HG02642 (cell line): ENCODE results near the gene COL5A1.

Source experiments
- ATAC-seq: cut with Tn5 transposase; IDR thresholded peaks from one replicate; pipeline ENCODE4 v1.9.1; 2021; ENCODE audit warnings: mild to moderate bottlenecking; ENCODE audit not compliant: unreplicated experiment, poor library complexity

COL5A1 gene

DNA sequence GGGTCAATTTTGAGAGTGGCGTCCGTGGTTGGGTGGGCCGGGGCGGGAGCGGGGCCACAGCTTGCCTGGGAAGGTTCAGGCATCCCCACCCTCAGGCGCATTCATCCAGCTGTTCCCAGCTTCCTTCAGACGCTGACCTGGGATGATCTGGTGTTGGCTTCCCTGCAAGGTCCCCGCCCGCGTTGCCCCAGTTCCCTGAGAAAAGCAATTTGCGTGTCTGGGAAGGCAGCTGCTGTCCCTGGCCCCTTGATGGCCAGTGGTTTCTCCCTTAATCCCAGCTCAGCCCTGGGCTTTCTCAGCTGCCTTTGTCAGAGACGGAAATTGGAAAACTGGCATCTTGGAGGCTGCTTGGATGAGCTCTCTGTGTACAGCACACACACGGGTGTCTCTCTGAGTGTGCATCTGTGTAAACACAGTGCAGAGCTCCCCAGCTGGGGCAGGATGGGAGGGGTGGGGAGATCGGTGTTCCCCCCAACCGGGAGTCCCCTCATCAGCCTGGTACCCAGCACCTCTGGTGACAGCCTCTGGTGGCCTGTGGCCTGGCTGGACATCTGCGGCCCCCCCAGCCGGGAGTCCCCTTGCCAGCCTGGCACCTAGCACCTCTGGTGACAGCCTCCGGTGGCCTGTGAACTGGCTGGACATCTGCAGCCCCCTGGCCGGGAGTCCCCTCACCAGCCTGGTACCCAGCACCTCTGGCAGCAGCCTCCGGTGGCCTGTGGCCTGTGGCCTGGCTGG, 94.0 kb downstream of the COL5A1 start:
- ATAC-seq = no peak

DNA sequence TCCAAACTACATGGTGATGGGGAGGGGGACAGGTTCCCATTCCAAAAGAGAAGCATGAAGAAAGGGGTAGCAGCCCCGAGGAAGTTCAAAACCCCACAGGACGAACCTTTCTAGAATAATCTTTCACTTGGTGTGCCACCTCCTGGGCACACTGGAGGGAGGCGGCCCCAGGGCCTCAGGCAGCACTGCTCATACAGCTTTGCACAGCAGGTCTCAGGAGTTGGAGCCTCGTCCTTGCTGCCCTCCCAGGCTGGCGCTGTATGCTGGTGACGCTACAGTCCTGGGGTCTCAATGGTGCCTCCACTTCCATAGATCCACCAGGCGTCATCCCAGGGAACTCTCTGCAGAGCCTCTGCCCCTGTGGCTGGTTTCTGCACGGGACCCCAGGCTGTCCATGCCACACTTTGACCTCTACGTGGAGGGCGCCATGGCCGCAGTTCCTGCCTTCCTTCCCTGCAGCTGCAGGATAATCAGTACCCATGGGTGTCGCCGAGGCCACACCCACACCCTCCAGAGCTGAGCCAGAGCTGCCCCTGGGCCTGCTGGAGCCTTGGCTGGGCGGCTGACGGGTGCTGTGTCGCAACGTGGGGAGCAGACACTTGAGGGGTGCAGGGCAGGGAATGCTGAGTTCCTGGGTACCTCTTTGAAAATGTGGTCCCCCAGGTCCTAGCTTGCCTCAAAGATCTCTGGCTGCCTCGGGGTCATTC, 95.3 kb downstream of the COL5A1 start:
- no peak for ATAC-seq

DNA sequence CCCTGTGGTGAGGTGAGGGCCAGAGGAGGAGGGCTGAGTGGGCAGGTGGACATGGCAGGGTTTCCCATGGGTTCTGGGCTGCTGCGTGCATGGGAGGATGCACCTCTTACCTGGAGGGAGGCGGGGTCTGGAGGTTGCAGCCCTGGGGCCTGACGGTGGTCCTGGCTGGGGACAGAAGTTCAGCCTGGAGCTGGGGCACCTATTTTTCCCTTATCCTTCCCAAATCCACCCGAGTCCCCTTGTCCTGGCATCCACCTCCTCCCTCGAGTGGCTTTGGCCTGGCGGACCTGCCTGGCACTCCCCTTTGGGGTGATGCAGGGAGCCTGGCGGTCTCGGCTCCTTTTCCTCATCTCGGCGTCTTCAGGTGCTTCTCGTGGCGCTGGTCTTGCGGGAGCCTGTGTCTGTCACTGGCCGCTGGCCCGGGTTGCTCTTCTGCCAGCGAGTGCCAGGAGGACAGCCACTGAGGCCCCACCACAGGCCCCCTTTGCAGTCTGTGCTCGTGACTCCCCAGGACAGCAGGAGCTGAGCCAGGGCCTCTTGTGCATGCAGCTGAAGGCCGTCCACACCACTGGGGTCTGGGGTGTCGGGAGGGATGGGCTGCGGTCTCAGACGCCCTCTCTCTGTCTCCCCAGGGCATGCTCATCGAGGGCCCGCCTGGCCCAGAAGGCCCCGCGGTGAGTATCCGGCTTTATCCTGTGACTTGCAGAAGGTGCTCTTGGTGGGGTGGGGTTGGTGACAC, 96.4 kb downstream of the COL5A1 start:
- ATAC-seq = no peak

DNA sequence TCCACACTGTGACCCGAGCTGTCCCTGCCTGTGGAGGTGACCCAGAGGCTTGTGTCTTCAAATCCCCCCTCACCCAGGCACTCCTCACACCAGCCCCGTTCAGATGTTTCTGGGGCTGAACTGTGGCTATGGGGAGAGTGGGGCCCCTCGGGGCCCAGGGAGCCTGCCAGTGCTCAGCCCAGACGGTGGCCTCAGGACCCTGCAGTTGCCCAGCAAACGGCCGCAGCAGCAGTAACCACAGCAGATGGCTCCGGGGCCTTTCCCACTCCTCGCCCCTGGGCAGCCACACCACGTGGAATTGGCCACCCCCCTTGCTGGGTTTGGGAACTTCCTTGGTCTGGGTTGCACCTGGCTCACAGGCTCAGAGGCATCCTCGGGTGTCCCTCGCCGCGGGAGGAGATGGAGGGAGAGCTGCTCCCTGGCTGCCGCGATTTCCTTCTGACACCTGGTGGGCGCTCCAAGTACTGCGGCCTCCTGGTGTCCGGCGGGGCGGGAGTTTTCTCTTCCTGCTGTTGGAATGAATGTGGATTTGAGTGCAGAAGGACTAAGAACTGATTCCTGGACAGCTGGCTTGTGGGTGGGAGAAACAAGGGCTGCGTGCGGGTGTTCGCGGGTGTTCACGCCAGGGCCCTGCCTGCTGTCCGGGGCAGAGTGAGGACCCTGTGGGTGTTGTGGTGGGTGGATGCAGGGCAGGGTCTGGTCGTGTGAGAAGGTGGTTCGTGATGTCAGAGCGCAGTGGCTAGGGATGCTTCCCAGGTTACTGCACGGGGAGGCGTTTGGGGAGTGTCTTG, 97.5 kb downstream of the COL5A1 start:
- no peak for ATAC-seq

DNA sequence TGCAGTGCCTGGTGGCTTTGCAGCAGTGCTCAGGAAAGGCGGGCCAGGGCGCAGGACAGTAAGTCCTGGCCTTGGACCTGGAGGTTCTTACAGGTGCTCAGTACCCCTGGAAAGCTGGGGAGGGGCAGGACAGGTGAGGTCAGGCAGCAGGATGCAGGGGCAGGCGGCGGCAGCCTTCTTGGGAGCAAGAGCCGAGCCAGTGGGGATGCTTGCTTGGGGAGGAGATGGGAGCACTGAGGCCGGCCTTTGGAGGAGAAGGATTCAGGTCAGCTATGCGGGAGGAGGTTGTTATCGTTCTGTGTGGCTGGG, 98.0 kb downstream of the COL5A1 start:
- no peak for ATAC-seq

DNA sequence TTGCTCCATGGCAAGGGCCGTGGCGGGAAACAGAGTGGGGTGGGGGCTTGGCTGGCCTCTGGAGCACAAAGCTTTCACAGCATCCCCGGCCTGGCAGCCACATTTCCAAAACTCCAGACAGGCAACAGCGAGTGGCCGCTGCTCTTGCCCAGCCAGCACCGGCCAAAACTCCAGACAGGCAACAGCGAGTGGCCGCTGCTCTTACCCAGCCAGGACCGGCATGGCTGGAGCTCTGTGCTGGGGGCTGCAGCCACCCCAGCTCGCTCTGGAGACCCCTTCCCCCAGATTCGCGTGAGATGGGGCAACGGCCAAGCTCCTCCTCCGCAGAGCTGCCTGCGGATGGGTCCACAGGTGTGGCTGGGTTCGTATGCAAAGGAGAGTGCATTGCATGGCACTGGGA, 98.5 kb downstream of the COL5A1 start:
- ATAC-seq = no peak

DNA sequence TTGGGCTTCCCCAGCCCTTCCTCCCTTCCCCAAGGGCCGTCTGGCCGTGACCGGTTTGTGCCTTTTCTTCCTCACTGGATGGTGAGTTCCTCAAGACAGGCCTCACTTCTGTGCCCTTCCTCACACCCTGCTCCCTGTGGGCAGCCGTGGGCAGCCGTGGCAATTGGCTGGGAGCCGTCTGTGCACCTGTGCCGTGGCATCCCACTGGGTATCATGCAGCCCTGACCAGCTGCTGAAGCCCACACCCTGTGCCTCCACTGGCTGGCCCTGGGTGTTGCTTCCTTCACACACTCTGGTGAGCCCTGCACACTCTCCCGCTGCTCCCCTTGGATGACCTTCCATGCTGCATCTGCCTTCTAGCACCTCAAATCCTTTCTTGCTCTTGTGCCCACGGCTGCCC, 100.2 kb downstream of the COL5A1 start:
- no peak for ATAC-seq

DNA sequence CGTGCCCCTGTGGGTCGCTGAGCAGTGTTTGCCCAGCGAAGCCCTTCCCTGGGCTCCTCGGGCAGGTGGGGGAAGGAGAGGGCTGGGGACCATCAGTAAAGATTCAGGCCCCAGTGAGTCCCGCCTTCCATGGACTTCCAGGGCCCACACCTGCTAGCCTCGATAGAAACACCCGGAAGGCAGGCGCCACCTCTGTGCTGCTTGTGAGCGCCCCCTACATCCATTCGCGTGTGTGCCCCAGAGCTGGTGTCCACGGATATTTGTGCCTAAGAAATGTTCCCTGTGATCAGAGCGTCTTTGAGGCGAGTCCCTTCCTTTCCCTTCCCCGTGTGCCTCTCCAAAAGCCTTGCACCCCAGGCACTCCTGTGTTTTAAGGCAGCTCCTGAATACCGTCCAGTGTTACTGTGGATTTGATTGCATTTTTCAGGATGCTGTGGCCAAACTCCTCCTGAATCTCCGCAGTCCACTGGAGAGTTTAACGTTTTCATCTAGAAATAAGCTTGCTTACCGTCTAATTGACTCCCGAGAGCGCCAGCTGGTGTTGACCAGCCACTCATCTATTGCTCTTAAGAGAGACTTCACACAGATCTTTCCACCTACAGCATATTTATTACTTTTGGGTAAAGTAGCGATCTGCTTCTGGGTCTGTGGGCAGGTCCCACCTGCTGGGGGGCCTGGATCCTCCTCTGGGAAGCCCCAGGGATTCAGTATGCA, 101.4 kb downstream of the COL5A1 start:
- no peak for ATAC-seq

DNA sequence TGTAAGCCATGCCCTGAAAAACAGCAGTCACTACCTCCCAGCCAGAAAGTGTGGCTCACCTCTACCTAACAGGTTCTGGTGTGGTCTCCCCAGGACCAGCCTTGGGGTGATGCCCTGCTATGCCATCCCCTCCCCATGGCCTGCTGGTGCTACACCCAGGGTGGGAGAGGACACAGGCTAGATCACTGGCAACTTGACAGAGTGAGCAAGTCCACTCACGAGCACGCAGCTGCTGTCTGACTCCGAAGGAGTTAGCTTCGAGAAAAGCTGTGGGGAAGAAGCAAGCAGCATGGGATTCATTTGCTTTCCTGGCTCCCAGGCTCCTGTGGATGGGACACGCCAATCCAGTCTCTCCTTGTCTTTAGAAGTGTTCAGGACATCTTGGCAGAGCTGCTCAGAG, 102.2 kb downstream of the COL5A1 start:
- no peak for ATAC-seq

DNA sequence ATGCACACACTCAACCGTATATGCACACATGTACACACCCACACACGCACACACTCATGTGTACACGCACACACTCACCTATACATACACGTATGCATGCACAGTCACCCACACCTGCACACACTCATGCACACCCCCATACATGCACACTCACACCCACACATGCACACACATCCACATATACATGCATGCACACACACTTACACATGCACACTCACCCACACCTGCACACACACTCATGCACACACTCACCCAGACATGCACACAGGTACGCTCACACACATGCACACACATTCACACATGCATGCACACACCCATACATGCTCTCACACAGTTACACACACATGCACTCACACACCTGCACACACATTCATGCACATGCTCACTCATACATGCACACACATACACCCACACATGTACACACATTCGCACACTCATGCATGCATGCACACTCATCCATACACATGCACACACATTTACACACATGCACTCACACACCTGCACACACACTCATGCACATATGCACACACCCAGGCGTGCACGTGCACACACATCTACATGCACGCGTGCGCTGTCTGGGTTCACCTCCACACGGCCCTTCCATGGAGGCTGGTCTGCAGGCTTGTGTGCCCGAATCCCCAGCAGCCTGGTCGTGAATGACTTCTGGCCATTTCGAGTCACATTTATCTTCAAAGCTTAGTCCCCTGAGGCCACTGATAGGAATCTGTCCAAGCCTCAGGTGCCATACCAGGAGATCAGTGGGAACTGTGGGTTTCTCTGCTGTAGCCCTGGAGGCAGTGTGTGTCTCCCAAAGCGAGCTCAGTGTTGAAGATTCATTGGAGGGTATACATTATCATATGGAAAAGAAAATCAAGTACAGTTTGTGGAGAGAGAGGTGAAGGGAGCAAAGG, 103.0 kb downstream of the COL5A1 start:
- ATAC-seq = no peak

DNA sequence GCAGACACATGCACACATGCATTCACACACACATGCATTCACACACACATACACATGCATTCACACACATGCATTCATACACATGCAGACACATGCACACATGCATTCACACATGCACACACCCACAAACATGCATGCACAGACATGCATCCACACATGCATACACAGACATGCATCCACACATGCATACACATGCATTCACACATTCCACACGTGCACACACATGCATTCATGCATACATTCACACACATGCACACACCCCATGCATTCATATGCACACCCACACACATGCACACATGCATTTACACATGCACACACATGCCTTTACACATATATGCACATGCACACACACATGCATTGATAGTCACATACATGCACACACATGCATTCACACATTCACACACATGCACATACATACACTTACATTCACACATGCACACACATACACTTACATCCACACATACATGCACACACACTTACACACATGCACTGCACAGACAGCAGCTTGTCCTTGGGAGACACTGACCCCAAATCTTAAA, 106.4 kb downstream of the COL5A1 start:
- no peak for ATAC-seq

DNA sequence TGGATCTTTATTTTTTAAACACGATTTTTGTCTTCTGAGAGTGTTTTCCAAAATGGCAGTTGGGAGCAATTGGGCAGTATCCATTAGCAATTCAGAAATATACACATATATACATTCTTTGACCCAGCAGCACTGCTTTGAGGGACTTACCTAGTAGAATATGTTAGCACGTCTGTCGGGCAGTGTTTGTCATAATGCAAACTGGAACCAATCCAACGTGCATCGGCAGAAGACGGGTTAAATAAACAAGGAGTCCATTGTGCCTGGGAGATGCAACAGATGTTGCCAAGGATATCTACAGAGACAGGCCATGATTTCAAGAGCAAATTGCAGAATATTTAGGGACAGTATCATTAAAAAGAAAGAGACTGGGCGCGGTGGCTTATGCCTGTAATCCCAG, 107.0 kb downstream of the COL5A1 start:
- ATAC-seq = no peak

DNA sequence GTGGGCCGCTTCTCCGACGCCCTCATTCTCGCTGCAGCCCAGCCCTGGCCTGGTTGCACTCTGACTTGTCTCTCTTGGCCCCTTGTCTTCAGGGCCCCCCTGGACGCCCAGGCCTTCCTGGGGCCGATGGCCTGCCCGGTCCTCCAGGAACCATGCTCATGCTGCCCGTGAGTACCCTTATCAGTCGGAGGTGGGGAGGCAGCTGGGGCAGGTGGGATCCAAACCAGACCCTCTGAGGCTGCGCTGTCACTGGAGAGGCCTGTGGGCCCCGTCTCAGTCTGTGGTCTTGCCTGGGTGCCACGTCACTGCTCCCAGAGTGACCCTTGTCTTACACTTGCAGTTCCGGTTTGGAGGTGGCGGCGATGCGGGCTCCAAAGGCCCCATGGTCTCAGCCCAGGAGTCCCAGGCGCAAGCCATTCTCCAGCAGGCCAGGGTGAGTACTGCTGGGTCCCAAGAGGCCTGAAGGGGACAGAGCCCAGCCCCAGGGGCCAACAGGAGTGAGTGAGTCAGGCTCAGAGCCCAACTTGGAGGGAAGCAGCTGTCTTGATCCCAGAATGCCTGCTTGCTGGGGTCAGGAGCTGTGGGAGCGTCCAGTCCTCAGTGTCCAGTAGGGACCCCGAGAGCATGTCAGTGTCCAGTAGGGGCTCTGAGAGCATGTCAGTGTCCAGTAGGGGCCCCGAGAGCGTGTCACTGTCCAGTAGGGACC, 109.0 kb downstream of the COL5A1 start:
- no peak for ATAC-seq

DNA sequence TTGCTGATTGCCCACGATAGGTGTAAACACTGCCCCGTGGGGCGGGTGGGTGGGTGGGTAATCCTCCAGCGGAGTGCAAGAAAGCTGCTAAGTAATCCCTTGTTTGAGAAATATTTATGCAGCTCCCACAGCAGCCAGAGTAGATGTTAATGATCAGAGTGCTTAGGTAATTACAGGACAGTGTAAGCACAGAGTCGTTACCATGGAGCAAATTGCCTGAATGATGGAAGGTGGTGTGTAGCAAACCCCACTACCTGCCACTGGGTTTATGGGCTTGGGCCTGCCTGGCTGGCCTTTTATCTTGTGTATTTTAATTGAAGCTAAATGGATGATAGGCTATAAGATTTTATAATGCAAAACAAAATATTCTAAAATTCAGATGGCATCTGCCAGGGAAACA, 110.0 kb downstream of the COL5A1 start:
- ATAC-seq = no peak

DNA sequence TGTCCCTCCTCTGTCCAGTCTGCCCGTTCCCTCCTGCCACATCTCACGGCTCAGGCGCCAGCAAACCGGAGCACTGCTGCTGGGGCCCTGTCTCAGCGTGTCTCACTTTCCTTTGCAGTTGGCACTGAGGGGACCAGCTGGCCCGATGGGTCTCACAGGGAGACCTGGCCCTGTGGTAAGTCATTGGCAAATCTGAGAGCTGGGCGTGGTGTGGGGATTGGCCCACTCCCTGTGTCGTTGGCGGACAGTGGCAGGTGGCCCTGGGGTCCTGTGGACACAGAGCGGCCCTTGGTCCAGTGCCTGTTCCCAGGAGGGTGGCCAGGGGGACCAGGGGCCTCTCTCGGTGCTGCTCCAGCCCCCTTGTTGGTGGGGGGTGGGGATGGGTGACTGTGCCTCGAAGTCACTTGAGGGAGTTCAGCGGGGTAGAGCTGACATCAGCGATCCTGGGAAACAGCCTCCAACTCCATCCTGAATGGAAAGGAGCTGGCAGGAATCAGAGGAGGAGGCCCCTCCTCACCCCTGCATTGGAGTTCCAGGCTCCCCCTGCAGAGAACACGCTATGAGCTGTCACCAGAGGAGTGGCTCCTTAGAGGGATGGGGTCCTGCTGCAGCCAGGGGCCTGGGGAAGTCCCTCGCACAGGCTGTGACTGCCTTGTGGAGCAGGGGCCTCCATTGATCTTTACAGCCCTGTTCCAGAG, 111.0 kb downstream of the COL5A1 start:
- ATAC-seq = no peak

DNA sequence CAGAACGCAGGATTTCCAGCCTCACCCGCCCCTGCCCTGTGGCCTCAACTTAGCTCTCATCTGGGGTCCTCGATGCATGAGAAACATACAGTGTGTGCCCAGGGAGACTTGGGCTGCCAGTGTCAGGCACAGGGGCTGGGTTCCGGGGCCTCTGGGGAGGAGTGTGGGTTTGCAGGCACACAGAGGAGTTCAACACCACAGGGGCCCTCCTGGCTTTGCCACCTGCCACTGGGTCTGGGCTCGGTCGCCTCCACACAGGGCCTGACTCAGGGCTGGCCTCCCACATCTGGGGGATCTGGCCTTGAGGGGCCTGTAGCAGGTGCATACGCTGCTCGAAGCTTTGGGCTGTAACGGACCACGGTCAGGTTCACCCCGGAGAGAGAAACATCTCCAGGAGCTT, 111.6 kb downstream of the COL5A1 start:
- ATAC-seq = no peak

DNA sequence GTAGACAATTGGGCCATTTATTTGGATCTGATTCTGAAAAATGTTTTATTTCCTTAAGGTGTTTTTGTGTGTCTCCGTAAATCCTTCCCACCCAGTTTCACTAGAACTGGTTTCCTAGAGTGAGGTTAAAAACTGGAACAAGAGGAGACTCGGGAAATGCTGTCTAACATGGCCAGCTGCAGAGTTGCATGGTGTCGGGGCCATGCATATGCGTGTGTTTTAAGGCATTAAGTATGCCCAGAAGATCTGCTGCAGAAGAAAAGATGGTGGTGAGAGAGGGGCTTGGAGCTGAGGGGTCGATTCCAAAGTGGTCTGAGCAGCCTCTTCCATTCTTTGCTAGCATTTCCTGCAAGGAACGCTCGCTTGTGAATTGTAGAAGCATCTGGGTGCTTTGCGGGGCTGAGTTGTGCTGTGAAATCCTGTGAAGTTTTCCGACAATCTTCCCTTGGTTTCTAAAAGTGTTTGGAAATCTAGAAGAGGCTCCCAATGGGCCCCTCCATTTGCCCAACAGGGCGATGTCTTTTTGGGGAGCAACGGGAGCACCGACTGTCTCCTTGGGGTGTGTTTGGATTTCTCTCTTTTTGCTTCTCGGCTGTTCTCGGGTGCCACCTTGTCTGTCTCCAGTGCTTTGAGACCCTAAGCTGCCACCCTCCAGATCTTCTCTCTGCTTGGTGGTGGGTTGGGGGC, 113.8 kb downstream of the COL5A1 start:
- no peak for ATAC-seq
